CD4-positive, alpha-beta T cell treated with Interleukin-4 for 4 hours (primary cell): ENCODE results near the gene HPCAL1.
"Not testable (repeated sequence)": the region's sequence is repeated elsewhere in the genome, so short reads cannot be mapped to it uniquely, and the experiment has no call there.

Experiments used
- DNase-seq: peaks from one replicate; pipeline ENCODE4 v3.0.0-alpha.2; 2020

The HPCAL1 gene

DNA sequence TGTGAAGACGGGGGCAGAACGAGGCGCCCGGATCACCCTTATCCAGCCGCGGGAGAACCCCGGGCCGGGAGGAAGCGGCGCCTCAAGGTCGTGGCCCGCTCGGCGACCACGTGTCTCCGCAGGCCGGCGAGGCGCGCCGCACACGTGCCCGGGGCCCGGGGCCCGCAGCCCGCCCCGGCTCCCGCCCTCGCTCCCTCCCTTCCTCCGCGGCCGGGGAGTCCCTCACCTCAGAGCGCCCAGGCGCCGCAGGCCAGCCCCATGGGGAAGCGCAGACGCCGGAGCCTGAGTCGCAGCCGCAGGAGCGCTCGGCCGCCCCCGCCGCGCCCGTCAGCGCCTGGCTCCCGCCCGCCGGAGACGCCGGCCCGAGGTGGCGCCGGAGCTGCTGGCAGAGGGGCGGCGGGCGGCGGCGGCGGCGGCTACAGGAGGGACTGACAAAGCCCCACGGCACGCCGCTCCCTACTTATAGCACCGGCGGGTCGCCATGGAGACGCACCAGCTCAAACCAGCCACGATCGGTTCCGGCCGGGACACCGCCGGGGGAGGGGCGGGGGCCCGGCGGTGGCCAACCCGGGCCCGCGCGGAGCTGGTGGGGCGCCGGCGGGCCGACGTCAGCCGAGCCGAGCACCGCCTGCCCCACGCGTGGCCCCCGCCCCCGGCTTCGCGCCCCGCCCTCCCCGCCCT lies 145.3 kb downstream of the HPCAL1 start, which contains the start of gene ODC1:
Gene ODC1 (minus strand): TSS at position 433 of the 681 bp plus-strand sequence. CDS start 3,295 bp downstream, outside the sequence.
- peak; percentile 98 for DNase-seq

DNA sequence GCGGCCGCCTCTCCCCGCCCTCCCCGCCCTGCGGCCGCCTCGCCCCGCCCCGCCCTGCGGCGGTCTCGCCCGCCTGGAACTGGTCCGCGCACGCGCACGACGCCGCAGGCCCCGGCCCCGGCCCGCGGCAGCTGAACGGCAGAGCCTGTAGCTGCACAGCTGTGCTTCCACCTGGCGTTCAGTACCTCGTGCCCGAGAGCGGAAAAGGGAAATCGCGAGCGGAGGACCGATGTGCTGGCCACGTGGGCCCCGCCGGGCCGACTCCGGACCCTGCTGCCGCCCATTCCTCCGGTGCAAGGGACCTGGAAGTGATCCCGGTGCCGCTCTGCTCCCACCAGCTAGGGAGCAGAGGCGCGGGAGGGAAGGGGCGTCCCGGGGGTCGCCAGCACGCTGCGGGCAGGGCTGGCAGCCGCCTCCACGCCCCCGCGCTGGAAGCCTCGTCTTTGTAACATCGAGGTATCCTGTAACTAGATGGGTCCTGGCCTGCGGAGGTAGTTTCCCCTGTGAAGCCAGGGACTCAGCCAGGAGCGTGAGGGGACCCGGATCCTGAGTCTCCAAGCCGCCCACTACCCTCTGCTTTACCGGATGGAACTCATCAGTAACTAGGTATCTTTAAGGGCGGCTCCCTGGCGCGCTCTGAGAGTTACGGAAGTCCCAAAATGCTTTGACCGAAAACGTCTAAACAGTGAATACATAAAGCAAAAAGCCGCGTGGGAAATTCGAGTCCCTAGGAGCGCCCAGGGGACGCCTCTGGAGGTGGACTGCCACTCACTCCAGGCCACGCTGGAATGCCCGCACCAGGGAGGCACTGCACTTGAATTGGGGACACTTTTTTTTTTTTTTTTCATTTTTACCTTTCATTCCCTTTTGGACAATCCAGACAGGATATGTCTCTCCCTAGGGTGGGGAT lies 146.1 kb downstream of the HPCAL1 start:
- peak; percentile 93 for DNase-seq

DNA sequence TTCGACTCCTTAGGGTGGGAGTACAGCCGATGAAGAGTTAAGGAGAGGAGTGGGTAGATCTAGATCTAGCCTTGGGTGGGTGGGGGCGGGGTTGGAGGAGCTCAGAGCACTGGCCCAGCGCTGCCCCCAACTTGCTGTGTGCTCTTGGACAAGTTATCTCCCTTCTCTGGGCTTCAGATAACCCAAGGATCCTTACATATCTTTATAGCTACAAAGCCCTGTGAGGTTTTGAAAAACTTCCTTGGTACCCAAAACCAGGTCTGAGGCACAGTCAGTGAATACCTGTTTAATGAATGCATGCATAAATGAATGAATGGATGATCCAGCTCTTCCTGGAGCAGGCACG lies 146.8 kb downstream of the HPCAL1 start:
- no peak for DNase-seq

DNA sequence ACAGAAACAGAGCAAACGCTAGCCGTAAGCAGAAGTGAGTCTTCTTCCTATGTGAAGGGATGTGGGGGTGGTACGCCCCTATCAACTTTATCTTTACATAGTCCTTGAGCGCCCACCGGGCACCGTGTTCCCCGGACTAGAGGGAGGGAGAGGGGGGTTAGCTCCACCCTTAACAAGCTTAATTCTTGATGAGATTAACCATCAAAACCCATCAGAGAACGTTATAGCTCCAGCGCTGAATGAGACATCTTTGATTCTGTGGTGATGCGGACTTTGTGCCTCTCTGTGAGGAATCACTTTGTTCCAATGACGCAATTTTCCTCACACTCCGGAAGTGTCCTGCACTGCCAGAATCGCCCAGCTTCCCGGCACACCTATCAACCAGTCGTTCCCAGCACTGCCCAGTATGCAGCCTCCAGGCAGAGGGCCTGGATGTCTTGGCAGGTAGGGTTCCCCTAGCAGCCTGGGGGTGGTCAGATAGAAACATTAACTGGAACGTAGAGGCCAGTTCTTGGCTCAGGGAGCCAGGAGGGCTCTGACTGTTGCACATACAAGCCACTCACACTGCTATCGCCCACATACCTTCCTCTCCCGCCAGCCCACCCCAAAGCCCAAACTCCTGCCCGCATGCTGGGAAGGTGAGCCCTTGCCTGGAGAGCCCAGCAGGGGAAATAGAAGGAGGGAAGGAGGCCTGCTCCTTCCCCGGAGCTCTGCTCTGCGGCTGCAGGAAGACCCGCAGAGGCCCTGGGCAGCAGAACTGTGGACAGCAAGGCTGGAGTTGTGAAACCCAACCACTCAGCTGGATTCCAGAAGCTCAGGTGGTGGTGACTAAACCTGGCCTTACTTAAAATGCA lies 147.4 kb downstream of the HPCAL1 start:
- no peak for DNase-seq

DNA sequence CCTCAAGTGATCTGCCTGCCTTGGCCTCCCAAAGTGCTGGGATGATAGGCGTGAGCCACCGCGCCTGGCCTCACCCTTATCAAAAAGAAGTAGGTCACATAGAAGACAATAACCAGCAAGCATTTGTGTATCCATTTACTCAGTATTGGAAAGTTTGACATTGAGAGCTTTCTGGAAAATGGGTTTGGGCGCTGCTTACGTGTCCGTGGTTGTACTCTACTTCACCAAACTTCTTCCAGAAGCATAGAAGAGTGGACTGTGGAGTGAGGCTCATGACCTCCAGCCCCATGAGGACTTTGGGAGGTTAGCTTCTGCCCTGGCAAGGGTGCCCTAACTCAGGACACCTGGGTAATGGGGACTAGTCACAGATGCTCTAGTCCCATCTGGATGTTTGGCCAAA lies 149.1 kb downstream of the HPCAL1 start:
- no peak for DNase-seq

DNA sequence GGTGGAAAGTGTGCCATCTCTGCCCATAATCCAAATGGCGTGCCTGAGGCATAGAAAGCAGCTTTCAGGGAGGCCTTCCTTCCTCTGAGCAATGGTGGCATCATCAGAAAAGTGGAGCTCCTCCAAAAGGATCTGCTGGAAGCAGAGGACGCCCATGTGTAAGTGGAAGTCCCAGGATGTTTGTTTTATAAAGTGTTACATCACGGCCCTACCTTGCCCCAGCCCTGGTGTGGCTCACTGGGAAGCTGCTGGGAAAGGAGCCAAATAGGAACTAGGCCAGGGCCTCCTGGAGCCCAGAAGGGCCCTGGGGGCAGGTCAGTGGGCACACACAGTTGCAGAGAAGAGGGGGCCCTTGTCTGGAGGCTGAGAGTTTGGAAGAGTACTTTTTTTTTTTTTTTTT lies 149.6 kb downstream of the HPCAL1 start:
- DNase-seq, result no peak

DNA sequence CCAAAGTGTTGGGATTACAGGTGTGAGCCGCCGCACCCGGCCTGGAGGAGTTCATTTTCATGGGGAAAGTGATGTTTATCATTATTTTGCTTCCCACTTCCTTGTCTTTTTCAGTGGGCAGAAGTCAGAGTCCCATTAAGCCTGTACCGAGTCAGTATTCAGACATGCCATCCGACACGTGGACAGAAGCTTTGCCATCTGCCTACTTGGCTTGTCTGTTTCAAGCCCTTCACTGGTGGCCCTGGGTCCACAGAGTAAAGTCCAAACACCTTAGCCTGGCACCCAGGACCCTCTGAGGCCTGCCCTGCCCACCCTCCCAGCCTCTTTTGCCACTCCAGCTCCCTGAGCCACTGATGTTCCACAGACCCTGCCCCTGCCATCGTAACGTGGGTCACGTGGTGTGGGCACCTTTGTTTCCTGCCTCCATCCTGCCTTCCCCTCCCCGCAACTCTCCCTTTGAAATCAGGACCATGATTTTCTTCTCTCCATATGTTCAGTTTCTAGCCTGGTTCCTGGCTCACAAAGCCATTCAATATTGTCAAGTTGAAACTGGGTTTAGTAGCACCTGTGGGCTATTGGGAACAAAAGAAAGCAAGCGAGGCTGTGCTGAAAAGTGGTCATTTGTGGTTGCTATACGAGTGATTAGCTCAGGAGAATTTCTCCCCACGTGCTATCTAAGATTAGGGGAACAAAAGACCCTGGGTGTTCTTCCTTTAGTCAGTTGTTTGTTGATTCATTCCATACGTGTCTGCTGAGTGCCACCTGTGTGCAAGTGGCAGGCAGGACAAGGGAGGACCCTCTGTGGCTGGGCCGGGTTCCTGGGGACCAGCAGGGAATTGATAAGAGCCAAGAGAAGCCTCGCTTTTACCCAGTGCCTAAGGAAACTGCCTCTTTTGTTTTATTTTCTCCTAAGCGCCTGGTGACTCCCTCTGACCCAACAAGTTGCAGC lies 150.5 kb downstream of the HPCAL1 start:
- no peak for DNase-seq

DNA sequence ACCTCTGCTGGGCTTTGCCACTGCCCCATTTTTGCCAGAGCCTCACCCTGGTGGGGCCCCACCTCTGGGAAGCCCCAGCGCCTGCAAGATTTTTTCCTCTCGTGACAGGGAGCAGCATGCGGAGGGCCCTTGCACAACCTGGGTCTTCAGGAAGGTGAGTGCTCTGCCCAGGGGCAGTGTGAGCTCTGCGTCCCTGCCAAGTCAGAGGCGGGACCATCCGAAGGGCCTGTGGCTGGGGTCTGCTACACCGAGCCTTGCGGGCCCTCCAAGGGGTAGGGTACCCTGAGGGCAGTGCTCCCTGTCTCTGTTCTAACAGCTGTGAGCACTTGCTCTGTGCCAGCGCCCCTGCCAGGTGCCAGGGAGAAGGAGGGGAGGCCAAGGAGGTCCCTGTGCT lies 151.2 kb downstream of the HPCAL1 start:
- DNase-seq, result no peak

DNA sequence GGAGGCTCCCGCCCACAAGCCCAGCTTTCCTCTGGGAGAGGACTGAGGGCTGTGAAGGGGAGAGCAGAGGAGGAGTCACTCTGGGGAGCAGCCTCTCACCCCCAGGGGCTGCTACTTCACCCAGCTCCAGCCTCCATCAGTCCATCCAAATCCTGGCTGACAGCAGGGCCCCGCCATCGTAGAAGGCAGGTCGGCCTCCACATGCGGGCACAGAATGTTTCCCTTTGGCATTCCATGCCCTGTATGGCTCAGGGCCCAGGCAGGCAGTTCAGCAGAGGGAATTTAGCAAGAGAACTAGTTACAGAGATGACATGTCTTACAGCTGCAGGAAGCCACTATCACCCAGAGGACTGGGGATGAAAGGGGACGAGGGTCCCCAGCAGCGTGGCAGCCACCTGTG lies 151.8 kb downstream of the HPCAL1 start:
- no peak for DNase-seq

DNA sequence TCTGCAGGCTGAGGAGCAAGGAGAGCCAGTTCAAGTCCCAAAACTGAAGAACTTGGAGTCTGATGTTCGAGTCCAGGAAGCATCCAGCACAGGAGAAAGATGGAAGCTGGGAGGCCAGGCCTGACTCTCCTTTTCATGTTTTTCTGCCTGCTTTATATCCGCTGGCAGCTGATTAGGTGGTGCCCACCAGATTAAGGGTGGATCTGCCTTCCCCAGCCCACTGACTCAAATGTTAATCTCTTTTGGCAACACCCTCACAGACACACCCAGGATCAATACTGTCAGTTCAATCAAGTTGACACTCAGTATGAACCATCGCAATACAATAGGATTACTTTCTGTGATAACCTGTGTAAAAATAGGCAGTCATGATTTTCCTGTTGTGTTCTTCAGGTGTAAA lies 154.5 kb downstream of the HPCAL1 start:
- not testable (repeated sequence) for DNase-seq

DNA sequence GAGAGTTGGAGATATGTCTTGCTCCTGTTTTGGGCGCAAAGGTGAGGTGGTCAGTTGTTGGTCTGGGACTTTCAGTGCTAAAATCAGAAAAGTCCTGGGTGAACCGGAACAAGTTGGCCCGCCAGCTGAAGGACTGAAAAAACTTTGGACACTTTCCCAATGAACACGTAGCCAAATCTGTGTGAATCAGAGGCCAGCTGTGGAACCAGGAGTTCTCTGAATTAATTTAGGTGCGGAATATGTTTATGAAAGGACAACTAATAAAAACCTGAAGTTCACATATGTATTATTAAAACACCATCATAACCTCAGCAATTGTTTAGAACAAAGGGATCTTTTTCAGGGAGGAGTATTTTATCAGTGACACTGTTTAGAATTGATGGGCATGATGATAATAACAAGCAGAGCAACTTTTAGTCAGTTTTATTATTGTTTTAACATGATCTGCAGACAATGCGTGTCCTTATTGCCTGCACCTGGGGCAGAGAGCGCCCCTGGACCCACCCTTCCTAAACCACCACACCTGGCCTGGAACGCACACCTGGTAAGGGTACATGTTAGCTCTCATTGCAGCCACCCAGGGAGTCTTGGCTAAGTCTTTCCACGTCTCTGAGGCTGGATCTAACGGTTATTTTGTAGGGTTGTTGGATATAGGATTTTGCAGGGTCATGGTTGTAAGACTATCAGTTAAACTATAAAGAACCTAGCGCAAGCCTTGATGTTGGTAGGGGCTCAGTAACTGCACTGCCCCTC lies 155.3 kb downstream of the HPCAL1 start:
- no peak for DNase-seq

DNA sequence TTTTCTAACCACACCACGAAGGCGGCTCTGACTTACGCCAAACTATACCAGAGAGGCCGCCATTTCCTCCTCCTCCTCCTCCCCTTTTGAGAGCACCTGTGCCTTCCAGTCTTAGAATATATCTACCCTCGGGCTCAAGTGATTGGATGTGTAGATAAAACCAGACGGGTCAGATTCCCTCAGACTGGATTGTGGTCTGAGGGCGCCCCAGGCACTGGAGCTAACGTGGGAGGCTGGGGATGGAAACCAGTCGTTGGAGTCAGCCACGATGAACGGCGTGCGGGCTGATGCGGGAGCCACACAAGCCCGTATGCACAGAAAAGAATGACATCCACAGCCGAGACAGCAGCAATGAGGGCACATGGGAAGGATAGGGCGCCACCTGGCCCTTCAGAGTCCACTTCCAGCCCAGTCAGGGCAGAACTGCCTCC lies 157.7 kb downstream of the HPCAL1 start:
- DNase-seq, result no peak

DNA sequence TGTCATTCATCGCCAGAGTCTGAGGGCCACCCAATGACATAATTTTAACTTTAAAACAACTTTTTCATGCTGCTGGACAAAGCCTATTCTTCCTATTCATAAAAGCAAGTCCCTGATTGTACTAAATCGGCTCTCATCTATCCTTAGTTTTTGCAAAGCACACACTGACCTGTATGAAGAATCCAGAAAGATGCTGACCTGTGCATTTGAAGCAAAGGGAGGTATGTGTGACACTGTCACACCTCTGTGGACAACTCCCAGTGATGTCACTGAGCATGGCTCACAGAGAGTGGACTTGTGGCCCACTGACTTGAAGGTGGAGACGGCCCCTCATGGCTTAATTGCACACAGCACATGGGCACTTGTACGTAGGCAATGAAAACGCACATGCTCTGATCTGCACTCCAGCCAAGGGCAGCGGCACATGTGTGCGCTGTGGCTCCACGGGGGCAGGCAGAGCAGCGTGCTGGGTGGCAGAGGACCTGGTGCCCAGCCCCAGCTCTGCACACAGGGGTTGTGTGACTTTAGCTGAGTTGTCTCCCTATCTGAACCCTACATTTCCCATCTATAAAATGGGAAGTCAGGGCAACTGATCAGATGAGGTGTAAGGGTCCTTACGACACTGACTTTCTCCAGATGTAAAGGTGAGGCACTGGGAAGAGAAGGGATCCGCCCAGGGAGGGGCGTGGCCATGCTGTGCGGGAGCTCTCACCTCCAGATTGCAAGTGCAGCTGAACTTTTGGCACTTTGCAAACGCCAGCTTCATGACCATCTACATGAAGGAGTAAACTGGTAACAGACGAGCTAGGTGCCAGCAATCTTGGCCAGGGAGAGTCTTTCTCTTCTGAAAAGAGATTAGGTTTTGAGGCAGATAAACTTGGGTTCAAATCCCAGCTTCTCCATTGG lies 159.7 kb downstream of the HPCAL1 start:
- DNase-seq, result no peak

DNA sequence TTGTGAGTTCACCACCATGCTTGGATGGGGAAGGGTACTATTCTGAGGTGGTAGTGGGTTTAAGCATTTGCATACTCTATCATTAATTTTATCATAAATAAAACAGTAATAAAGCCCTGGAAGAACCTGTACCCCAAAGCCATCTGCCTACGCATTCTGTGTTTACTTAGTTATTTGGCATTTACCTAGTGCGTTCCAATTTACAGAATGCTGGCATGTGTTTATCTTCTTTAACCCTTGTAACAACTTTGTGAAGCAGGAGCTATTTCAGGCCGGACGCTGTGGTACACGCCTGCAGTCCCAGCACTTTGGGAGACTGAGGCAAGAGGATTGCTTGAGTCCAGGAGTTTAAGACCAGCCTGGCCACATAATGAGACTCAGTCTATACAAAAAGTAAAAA lies 163.2 kb downstream of the HPCAL1 start:
- DNase-seq, result no peak

DNA sequence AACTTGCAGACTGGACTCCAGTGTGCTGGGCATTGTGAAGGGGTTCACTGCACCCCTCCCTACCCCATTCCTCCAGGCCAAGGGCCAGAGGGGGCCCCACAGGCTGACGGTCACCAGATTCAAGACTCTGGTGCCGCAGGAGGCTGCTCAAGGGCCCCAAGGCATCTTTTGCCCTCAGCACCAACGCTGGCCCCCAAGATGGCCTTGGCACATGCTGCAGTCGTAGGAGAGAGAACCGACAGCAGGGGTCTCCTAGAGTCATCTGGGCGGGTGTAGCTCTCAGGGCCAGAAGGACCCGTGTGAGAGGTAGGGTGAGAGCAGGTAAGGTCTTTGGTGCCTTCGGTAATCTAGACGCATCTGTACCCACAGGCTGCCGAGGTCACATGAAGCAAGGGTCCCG lies 164.1 kb downstream of the HPCAL1 start:
- DNase-seq, result no peak

DNA sequence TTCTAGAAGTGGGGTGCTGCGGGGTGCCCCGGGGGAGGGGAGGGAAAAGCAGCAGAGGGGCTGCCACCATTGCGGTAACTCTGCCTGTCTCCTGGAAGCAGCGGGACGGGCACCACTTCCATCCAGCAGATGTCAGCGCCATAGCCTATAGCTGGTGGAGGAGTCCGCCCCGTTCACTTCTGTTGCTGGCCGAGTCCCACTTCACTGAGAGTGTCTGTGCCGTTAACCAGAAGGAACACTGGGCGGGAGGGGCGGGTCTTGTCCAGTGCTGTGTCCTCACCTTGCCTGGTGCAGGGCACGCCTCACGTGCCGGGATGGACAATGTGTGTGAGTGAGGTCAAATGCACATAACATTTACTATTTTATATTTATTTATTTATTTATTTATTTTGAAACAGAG lies 164.7 kb downstream of the HPCAL1 start:
- DNase-seq, result no peak

DNA sequence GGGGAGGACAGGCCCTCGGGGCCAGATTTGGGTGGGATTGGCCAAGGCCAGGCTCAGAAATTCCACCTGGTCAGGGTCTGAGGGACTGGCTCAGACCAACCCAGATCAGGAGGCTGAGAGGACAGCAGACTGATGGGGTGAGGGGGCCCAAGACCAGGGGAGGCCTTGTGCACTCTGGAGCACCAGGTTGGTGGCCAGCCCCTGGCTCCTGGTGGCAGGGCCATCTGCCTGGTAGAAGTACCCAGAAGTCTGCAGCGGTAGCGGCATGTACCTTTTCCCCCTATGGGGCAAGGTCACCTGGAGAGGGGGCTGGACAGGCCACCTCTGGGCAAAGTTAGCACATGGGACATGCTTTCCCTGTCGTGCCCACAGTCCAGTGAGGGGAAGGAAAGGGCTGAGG lies 166.6 kb downstream of the HPCAL1 start:
- DNase-seq, result no peak

DNA sequence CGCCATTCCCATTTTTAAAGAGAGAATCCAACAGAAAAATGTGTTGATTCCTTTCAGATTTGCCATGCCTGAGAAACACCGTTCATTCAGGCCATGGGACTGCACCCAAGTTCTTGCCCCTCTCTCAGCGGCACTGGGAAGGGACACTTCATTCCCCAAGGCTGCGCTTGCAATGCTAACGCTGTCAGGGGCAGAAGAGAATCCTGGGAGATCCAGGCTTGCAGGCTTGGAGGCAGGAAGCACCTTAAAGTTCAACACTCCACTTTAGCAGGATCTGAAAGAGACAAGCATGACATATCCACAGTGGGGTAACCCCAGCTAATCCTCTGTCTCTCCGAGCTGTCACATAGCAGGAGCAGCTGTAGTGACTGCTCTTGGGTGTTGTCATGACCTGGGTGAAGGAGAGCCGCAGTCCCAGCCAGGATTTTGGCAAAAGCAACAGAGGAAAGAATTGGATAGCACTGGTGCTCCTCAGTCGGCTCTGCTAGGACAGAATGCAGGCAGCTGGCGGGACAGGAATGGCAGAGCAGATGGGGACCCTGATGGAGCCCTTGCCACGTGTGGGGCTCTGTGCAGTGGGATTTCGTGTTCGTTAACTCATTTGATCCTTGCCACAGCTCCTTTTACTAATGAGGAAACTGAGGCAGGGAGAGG lies 167.4 kb downstream of the HPCAL1 start:
- DNase-seq, result no peak

DNA sequence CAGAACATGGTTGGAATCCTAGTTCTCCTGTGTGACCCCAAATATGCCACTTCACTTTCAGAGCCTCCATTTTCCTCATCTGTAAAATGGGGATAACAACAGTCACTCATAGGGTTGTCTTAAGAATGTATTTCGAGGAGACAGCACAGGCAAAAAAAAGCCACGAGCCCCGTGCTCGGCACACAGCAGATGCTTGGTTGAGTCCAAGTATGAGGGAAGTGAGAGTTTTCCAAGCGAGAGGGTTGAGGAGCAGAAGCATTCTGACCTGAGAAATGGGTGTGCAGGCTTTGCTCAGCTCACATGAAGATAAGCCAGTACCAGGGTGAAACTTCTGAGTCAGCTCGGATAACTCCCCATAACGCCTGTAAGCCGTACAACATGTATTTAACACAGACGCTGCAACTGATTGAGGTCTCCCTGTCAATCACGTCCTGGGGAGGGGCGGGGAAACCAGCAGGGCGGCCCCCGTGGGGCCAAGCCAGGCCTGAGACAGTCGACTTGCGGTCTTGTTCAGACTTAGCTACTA lies 168.4 kb downstream of the HPCAL1 start:
- DNase-seq, result no peak
